Subcutaneous abdominal adipose tissue (tissue), 5 donors: Measurements from ENCODE around the gene MBNL2.

Experiments
- H3K27ac ChIP-seq: one replicate; pipeline ENCODE4 v1.7.0; 2013; ENCODE audit warnings: low read depth, mild to moderate bottlenecking, inconsistent platforms, low read length, moderate library complexity
- H3K27me3 ChIP-seq, 5 donors: one replicate each; pipeline ENCODE4 v1.7.0; 2013; ENCODE audit warnings: low read length in 5 of 5, inconsistent platforms in 1 of 5; ENCODE audit not compliant: control insufficient read depth in 5 of 5, insufficient read depth in 4 of 5
- H3K36me3 ChIP-seq, 5 donors: one replicate each; pipeline ENCODE4 v1.7.0; 2013; ENCODE audit warnings: low read length in 5 of 5; ENCODE audit not compliant: control insufficient read depth in 5 of 5, insufficient read depth in 5 of 5
- H3K4me1 ChIP-seq, 5 donors: one replicate each; pipeline ENCODE4 v1.7.0; 2013; ENCODE audit warnings: low read length in 5 of 5, mild to moderate bottlenecking in 3 of 5, moderate library complexity in 1 of 5; ENCODE audit not compliant: control insufficient read depth in 5 of 5, insufficient read depth in 5 of 5
- H3K4me3 ChIP-seq, 5 donors: one replicate each; pipeline ENCODE4 v1.7.0; 2013; ENCODE audit warnings: low read length in 5 of 5, low read depth in 1 of 5
- H3K9ac ChIP-seq, 5 donors: one replicate each; pipeline ENCODE4 v1.7.0; 2013; ENCODE audit warnings: low read length in 5 of 5, mild to moderate bottlenecking in 4 of 5, moderate library complexity in 3 of 5
- H3K9me3 ChIP-seq, 5 donors: one replicate each; pipeline ENCODE4 v1.7.0; 2013; ENCODE audit warnings: low read length in 5 of 5; ENCODE audit not compliant: control insufficient read depth in 5 of 5
- donor health status: healthy.
- donor health status: healthy.
- donor health status: healthy.
- donor health status: healthy.
- donor health status: healthy.

Gene MBNL2

GRCh38 chr13:97316390-97316789, 94.3 kb downstream of the MBNL2 start:
- Histone ChIP-seq H3K27ac (no peak overlapping the region), H3K27me3 (no peaks in the 10 kb centered on the region), H3K36me3 (peaks cover 0 to 5% (median 0%) of the 10 kb centered on the region in 5 donors), H3K4me1 (peaks cover 0 to 33% (median 23%) of the 10 kb centered on the region in 5 donors), H3K4me3 (no peak overlapping the region), H3K9me3 (no peaks in the 10 kb centered on the region), H3K9ac (no peak overlapping the region)

- Histone ChIP-seq H3K27me3 (no peaks in the 10 kb centered on the region), H3K9me3 (no peaks in the 10 kb centered on the region), H3K36me3 (peaks cover 0 to 5% (median 0%) of the 10 kb centered on the region in 5 donors), H3K9ac (no peak overlapping the region), H3K4me3 (no peak overlapping the region), H3K27ac (peak overlapping the region; percentile 4), H3K4me1 (peaks cover 0 to 41% (median 37%) of the 10 kb centered on the region in 5 donors)
Observed at GRCh38 chr13:97317933-97318332, 95.8 kb downstream of the MBNL2 start.

GRCh38 chr13:97318532-97318931, 96.4 kb downstream of the MBNL2 start:
- peaks cover 0 to 42% (median 36%) of the 10 kb centered on the region in 5 donors for H3K4me1 ChIP-seq
- peak overlapping the region; percentile 6 for H3K27ac ChIP-seq
- H3K27me3 ChIP-seq: no peaks in the 10 kb centered on the region
- no peaks in the 10 kb centered on the region for H3K9me3 ChIP-seq
- no peak overlapping the region for H3K9ac ChIP-seq
- H3K36me3 ChIP-seq: peaks cover 0 to 5% (median 0%) of the 10 kb centered on the region in 5 donors
- H3K4me3 ChIP-seq: no peak overlapping the region

GRCh38 chr13:97319113-97319720, 97.1 kb downstream of the MBNL2 start:
- Histone ChIP-seq H3K9me3 (no peaks in the 10 kb centered on the region), H3K4me1 (peaks cover 0 to 42% (median 35%) of the 10 kb centered on the region in 5 donors), H3K36me3 (peaks cover 0 to 5% (median 0%) of the 10 kb centered on the region in 5 donors), H3K9ac (no peak overlapping the region), H3K4me3 (peak overlapping the region in 1 of 5 donors; percentile 6), H3K27ac (peak overlapping the region; percentile 6), H3K27me3 (no peaks in the 10 kb centered on the region)

- Histone ChIP-seq H3K4me1 (peaks cover 0 to 38% (median 32%) of the 10 kb centered on the region in 5 donors), H3K4me3 (no peak overlapping the region), H3K27ac (no peak overlapping the region)
Observed at GRCh38 chr13:97321101-97321500, 99.0 kb downstream of the MBNL2 start.

GRCh38 chr13:97321616-97322321, 99.6 kb downstream of the MBNL2 start:
- H3K4me3 ChIP-seq: no peak overlapping the region
- H3K36me3 ChIP-seq: peaks cover 0 to 5% (median 0%) of the 10 kb centered on the region in 5 donors
- no peak overlapping the region for H3K9ac ChIP-seq
- H3K27me3 ChIP-seq: no peaks in the 10 kb centered on the region
- H3K4me1 ChIP-seq: peaks cover 0 to 32% (median 26%) of the 10 kb centered on the region in 5 donors
- no peak overlapping the region for H3K27ac ChIP-seq
- no peaks in the 10 kb centered on the region for H3K9me3 ChIP-seq

More at GRCh38 chr13:97321101-97321500, 99.0 kb downstream of the MBNL2 start:
- Histone ChIP-seq H3K36me3 (peaks cover 0 to 5% (median 0%) of the 10 kb centered on the region in 5 donors), H3K9me3 (no peaks in the 10 kb centered on the region), H3K9ac (no peak overlapping the region), H3K27me3 (no peaks in the 10 kb centered on the region)

- H3K4me1 ChIP-seq: peaks cover 0 to 35% (median 24%) of the 10 kb centered on the region in 5 donors
Observed at GRCh38 chr13:97322740-97323342, 100.7 kb downstream of the MBNL2 start.

GRCh38 chr13:97324115-97324514, 102.0 kb downstream of the MBNL2 start:
- Histone ChIP-seq H3K9me3 (no peaks in the 10 kb centered on the region), H3K36me3 (no peaks in the 10 kb centered on the region), H3K27ac (no peak overlapping the region), H3K9ac (no peak overlapping the region), H3K27me3 (no peaks in the 10 kb centered on the region), H3K4me3 (no peak overlapping the region), H3K4me1 (peaks cover 0 to 37% (median 25%) of the 10 kb centered on the region in 5 donors)

More at GRCh38 chr13:97322740-97323342, 100.7 kb downstream of the MBNL2 start:
- H3K9me3 ChIP-seq: no peaks in the 10 kb centered on the region
- H3K36me3 ChIP-seq: peaks cover 0 to 2% (median 0%) of the 10 kb centered on the region in 5 donors
- H3K27ac ChIP-seq: no peak overlapping the region
- H3K9ac ChIP-seq: no peak overlapping the region
- no peak overlapping the region for H3K4me3 ChIP-seq
- H3K27me3 ChIP-seq: no peaks in the 10 kb centered on the region

GRCh38 chr13:97325738-97326137, 103.6 kb downstream of the MBNL2 start:
- no peak overlapping the region for H3K27ac ChIP-seq
- H3K9ac ChIP-seq: no peak overlapping the region
- H3K36me3 ChIP-seq: no peaks in the 10 kb centered on the region
- no peak overlapping the region for H3K4me3 ChIP-seq
- H3K27me3 ChIP-seq: no peaks in the 10 kb centered on the region
- H3K4me1 ChIP-seq: peaks cover 0 to 39% (median 28%) of the 10 kb centered on the region in 5 donors
- no peaks in the 10 kb centered on the region for H3K9me3 ChIP-seq

GRCh38 chr13:97327086-97327485, 105.0 kb downstream of the MBNL2 start:
- Histone ChIP-seq H3K27me3 (no peaks in the 10 kb centered on the region), H3K9ac (no peak overlapping the region), H3K4me1 (peaks cover 0 to 35% (median 23%) of the 10 kb centered on the region in 5 donors), H3K9me3 (no peaks in the 10 kb centered on the region), H3K36me3 (no peaks in the 10 kb centered on the region), H3K4me3 (no peak overlapping the region), H3K27ac (peak overlapping the region; percentile 9)
